Heart left ventricle (tissue), 16 donors: ENCODE data around the gene LIN54. TPM values are rescaled to one million over a fixed set of nuclear protein-coding genes. Genes with fewer than 3 reads are reported as not detected.

Source experiments
- ATAC-seq, 4 donors: fragments of 200-7000 bp; cut with Tn5 transposase; one replicate each; pipeline ENCODE4 v1.9.1; 2020 to 2022; ENCODE audit warnings: moderate library complexity in 4 of 4, mild to moderate bottlenecking in 3 of 4, moderate number of reproducible peaks in 1 of 4
- DNase-seq, 5 donors: peaks; one replicate each; pipeline ENCODE4 v3.0.0-alpha.2; 2020
- H3K27ac ChIP-seq, 12 donors: fragments of 200-600 bp; sonication (generic) in 4 of 12; one replicate each; pipeline versions ENCODE4 v1.5.0 to v1.8.0; 2016 to 2022; ENCODE audit warnings: mild to moderate bottlenecking in 2 of 12
- H3K27me3 ChIP-seq, 9 donors: fragments of 200-600 bp; sonication (generic) in 2 of 9; one replicate each; pipeline versions ENCODE4 v1.5.1 to v1.8.0; 2016 to 2022; ENCODE audit warnings: mild to moderate bottlenecking in 3 of 9
- H3K36me3 ChIP-seq, 9 donors: fragments of 200-600 bp; sonication (generic) in 2 of 9; one replicate each; pipeline versions ENCODE4 v1.5.0 to v1.8.0; 2018 to 2022; ENCODE audit warnings: mild to moderate bottlenecking in 2 of 9
- H3K4me1 ChIP-seq, 12 donors: fragments of 200-600 bp; sonication (generic) in 4 of 12; one replicate each; pipeline versions ENCODE4 v1.5.0 to v1.8.0; 2016 to 2022; ENCODE audit warnings: mild to moderate bottlenecking in 3 of 12
- H3K4me3 ChIP-seq, 12 donors: fragments of 200-600 bp; sonication (generic) in 4 of 12; one replicate each; pipeline versions ENCODE4 v1.5.0 to v1.8.0; 2017 to 2022; ENCODE audit warnings: mild to moderate bottlenecking in 9 of 12, moderate library complexity in 4 of 12
- H3K9me3 ChIP-seq, 12 donors: fragments of 200-600 bp; sonication (generic) in 4 of 12; one replicate each; pipeline versions ENCODE4 v1.5.0 to v1.8.0; 2016 to 2022; ENCODE audit warnings: mild to moderate bottlenecking in 1 of 12
- CTCF ChIP-seq, 12 donors: fragments of 200-600 bp; sonication (generic) in 4 of 12; IDR thresholded peaks; one replicate each; pipeline versions ENCODE4 v1.5.0 to v1.8.0; 2018 to 2022; ENCODE audit warnings: antibody characterized with exemption in 12 of 12, mild to moderate bottlenecking in 5 of 12
- POLR2A ChIP-seq, 2 donors: fragments of 450-650 bp; IDR thresholded peaks; one replicate each; pipeline ENCODE4 v1.6.1; 2017; ENCODE audit warnings: antibody characterized with exemption in 2 of 2, mild to moderate bottlenecking in 2 of 2, moderate library complexity in 2 of 2
- WGBS, 4 donors: extraction: QIAGEN DNeasy Blood & Tissue Kit in 2 of 4; methylation state at CpG; one replicate each; pipeline versions ENCODE4 v1.1.5 to v1.1.7; 2013 to 2018; 5-methylcytosine and 5-hydroxymethylcytosine counted together
- intact Hi-C, 10 donors: fragments of 100-400 bp; cut with DNase I; formaldehyde crosslinking; loops; one replicate each; pipeline versions ENCODE4 v1.11.1 to v1.14.2; 2022
- polyA plus RNA-seq, 2 donors: library from polyadenylated mRNA; stranded (reverse); fragments of 200-250 nt; gene quantifications; one replicate each; pipeline ENCODE4 v1.2.3, GENCODE V29; 2013
- total RNA-seq, 9 donors: library from RNA; depleted of rRNA in 2 of 9; stranded (reverse); fragments of >200 nt in 2 of 9; fragmentation: NEBNext Ultra II Directional in 3 of 9; extraction: Animal tissue kit (Norgen Biotek cat#: 25700) in 3 of 9; gene quantifications; one replicate each; pipeline versions ENCODE4 v1.1.0 to v1.2.4, GENCODE V29; 2016 to 2023
- donor health status: ischemic (EF 13 %, LVEDD 7.1; RV severe dilation, severe dysfunction).
- donor health status: healthy with polysubstance abuse.
- donor health status: DM: no; HTN: yes; CAD: no.
- donor health status: DM: no; HTN: no; CAD: no.
- donor health status: ischemic (EF 25% LVEDD 6.9; RV normal size, moderate dysfunction).
- donor health status: ischemic (EF 25% LVEDD 5.7; RV mildly dilated, moderate dysfunction).
- donor health status: healthy.
- donor health status: DM: yes; HTN: yes; CAD: no.
- donor health status: ischemic (EF 35%, LVEDD 5.7; RV mildly dilated, moderate dysfunction).
- donor health status: nonischemic (EF 11% LVEDD 7.7; RV severe dilation, severe dysfunction).
- donor health status: DM: yes; HTN: yes; CAD: no.
- donor health status: PGD.
- donor health status: ischemic (EF 29% LVEDD 5.4; RV normal size, mild dysfunction).
- donor health status: nonischemic (EF 23%, LVEDD 6.1; RV moderate dilation, normal function).

The LIN54 gene
- total and polyA plus RNA-seq, 11 donors: 1.6 to 11.4 (median 7.1) TPM

- no peaks in the 10 kb centered on the region for H3K27me3 ChIP-seq
- whole genome bisulfite sequencing, 4 donors: 91 to 96% (median 93%) methylated on average over 3 of the region's 3 CpGs
- no peaks in the 10 kb centered on the region for H3K9me3 ChIP-seq
- DNase-seq (no peak), ATAC-seq (no peak)
- TF ChIP-seq POLR2A (IDR thresholded peaks at IDR 0.05) (no peak), CTCF (IDR thresholded peaks at IDR 0.05) (no peak)
- peaks cover 0 to 2% (median 0%) of the 10 kb centered on the region in 12 donors for H3K4me1 ChIP-seq
- no peak overlapping the region for H3K4me3 ChIP-seq
- no peak overlapping the region for H3K27ac ChIP-seq
- intact Hi-C loops: no loop called here
- no peaks in the 10 kb centered on the region for H3K36me3 ChIP-seq
Measured at GRCh38 chr4:83002329-83002728, 8.3 kb downstream of the LIN54 start.

- Histone ChIP-seq H3K4me3 (no peak overlapping the region), H3K27me3 (no peaks in the 10 kb centered on the region), H3K36me3 (no peaks in the 10 kb centered on the region), H3K4me1 (no peaks in the 10 kb centered on the region), H3K9me3 (no peaks in the 10 kb centered on the region), H3K27ac (no peak overlapping the region)
- TF ChIP-seq CTCF (IDR thresholded peaks at IDR 0.05) (no peak), POLR2A (IDR thresholded peaks at IDR 0.05) (no peak)
- ATAC-seq (no peak), DNase-seq (no peak)
- intact Hi-C loops: no loop called here
Measured at GRCh38 chr4:82998898-82999297, 11.7 kb downstream of the LIN54 start.

GRCh38 chr4:82994834-82995233 lies 15.8 kb downstream of the LIN54 start:
- no peak for ATAC-seq
- H3K4me3 ChIP-seq: no peak overlapping the region
- no peaks in the 10 kb centered on the region for H3K27me3 ChIP-seq
- no peaks in the 10 kb centered on the region for H3K9me3 ChIP-seq
- DNase-seq: no peak
- 70 to 74% (median 72%) methylated on average over 4 of the region's 4 CpGs for WGBS, 4 donors
- peaks cover 0 to 2% (median 0%) of the 10 kb centered on the region in 12 donors for H3K4me1 ChIP-seq
- intact Hi-C loops: no loop called here
- H3K27ac ChIP-seq: no peak overlapping the region
- TF ChIP-seq POLR2A (IDR thresholded peaks at IDR 0.05) (no peak), CTCF (IDR thresholded peaks at IDR 0.05) (no peak)
- no peaks in the 10 kb centered on the region for H3K36me3 ChIP-seq

GRCh38 chr4:82989575-82990429 lies 20.8 kb downstream of the LIN54 start:
- H3K36me3 ChIP-seq: no peaks in the 10 kb centered on the region
- no peaks in the 10 kb centered on the region for H3K27me3 ChIP-seq
- TF ChIP-seq CTCF (IDR thresholded peaks at IDR 0.05): no peak
- no peak for TF ChIP-seq POLR2A (IDR thresholded peaks at IDR 0.05)
- H3K4me3 ChIP-seq: no peak overlapping the region
- H3K4me1 ChIP-seq: peaks cover 0 to 12% (median 0%) of the 10 kb centered on the region in 12 donors
- peaks cover 0 to 11% (median 0%) of the 10 kb centered on the region in 12 donors for H3K9me3 ChIP-seq
- intact Hi-C loops: no loop called here
- DNase-seq: no peak
- WGBS, 4 donors: 75 to 100% (median 89%) methylated on average over 1 to 2 of the region's 2 CpGs
- H3K27ac ChIP-seq: peak overlapping the region in 1 of 12 donors; percentile 50
- no peak for ATAC-seq
